GM21737 (cell line): Measurements from ENCODE around the gene CYTIP.
A peak's percentile ranks its signal among the peaks of the same experiment; 100 is the strongest.

Source experiments
- ATAC-seq: cut with Tn5 transposase; IDR thresholded peaks from one replicate; pipeline ENCODE4 v1.9.1; 2021; ENCODE audit warnings: mild to moderate bottlenecking, moderate library complexity; ENCODE audit not compliant: unreplicated experiment

Gene CYTIP

DNA sequence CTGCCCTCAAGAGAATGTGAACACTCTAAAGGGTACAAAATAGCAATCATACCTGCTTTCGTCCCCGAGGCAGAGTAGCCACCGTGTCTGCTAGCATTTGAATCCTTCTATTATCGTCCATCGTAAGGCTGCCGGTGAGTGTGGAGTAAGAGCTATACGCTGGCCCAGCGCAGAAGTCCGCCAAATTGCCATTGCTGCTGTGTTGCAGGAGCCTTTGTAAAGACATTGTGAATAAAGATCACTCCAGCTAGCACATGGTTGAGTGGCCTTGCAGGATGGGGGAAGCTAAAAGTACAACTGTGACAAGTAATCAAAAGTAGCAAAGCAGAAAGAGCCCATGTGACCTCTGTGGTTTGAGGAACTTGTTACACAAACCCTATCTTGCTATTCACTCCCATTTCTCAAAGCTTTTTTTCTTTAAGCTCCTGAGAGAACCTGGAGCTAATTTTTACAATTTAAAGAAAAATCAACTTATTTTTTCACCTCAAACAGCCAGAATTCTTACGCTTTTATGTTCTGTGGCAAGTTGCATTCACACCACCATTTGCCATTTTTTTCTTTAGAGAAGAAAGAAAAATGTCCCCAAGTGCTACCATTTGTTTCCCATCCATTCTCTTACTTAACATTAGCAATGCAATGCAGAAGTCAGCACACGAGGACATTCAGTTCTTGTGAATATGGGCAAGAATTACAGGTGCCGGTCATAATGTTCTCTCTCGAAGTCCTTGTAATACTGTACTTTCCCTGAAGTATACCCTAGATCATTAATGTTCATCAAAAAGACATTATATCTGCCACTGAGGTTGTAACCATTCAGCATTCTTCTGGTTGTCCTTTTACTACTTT, at the start of gene CYTIP:
Gene CYTIP (minus strand): TSS at position 295 of the 846 bp plus-strand sequence. CDS start 69 bp downstream, at position 226.
- peak; percentile 53 for ATAC-seq

DNA sequence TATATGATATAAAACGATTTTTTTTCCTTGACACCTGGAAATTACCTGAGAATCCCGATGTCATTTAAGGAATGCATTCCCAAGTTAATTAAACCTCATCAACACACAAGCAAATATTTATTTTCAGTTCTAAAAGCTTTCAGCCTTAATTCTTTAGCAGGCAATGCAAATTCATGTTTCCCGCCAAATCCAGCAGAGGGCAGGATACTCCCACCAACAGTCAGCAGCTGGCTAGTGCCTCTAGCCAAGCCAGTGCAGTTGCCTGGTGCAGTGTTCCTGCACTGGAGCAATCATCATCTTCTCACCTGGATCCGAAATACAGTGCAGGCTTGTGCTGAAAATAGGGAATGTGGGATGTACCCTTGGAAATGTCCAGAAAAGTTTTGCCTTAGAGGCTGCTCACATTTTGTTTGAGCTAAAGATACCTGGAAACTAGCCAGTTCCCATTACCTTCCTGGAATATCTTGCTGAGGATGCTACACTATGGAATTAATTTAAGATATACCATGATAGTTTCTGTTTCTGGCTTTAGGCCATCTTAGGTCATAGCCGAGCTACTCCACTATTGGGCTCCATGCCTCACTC, 48.4 kb upstream of the CYTIP start:
- ATAC-seq: peak; percentile 93

DNA sequence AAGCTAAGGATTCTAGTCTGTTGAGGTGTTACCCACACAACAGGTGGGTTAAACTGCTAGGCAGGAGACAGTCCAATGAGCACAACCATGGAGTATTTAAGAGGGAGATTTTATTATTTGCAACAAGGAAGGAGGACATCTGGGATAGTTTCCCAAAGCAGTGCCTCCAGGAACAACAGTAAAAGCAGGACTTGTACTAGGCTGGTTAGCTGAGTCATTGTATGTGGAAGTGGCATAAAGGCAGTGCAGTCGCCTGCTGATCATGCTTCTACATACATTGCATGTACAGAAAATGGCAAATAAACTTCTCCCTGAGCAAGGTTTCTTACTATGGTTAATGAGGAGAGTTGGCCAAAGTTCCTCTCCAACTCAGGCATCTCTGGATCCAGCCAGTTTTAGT, 46.1 kb upstream of the CYTIP start:
- ATAC-seq: no peak

DNA sequence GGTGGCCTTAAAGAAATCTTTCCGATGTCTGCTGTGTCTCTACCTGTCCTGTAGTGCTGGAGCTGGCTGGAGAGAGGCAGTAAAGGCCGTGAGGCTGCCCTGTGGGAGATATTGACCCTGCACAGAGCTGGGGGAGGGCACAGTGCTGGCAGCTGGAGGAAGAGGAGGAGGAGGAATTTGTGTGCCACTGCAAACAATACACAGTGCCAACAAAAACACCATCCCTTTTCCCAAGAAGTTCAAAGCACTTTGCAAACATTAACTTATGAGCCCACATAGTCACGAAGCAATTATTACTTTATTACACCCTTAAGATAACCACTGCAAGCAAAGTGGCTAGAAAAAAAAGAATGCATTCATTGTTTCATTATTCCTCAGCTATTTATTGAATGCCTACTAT, 45.0 kb upstream of the CYTIP start:
- ATAC-seq: no peak

DNA sequence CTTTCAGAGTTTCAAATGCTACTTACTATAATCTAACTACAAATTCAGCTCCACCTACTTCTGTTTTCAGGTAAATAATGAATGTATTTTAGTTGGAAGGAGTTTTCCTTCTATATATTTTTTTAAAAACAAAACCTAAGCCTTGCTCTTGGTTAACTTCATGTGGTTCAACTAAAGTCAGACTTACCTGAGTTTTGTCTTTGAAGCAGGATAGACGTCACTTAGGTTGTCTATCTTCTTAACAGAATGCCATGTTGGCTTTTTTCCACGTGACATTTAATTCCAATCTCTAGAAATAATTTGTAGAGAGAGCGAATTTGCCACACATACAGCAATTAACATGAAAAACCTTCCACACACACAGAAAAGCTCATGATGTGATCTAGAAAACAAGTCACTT, 43.9 kb upstream of the CYTIP start:
- ATAC-seq: no peak

DNA sequence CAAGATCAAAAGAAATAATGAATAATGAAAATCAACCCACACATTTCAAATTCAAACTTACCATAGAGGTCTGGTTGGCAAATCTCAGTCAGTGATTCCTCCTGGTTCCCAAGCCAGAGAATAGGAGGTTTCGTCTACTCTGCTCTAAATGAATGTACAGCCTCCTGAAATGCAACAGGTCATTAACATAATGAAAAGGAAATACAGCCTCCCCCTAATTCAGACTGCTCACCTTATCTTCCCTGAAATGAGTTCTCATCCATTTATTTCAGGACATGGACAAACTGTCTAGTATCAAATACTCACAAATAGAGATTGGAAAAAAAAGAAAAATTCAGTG, 43.4 kb upstream of the CYTIP start:
- no peak for ATAC-seq

DNA sequence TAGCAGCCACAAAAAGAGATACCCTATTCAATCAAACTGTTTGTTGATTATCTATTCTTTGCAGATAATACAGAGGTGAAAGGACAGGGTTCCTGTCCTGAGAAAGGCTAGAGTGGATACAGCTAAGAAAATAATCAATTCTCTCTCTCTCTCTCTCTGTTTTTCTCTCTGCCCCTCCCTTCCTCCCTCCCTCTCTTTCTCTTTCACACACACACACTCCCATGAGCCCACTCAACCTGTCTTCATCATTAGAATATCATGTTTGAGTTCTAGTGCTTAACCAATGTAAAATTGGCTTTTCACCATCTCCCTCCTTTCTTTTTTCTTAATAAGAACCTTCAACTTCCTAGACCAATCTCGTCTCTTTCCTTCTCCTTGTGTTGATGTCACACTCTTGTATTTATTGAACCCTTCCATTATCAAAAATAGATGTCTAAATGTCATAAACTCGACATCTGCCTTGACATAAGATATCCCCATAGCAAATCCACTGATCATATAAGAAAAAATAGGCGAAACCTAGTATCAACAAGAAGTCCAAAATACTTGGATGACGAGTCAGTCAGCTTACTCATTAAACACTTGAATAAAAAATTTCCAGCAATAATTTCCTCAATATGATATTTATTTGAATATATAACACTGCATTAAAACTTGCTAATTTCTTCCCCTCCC, 42.8 kb upstream of the CYTIP start:
- ATAC-seq: no peak

DNA sequence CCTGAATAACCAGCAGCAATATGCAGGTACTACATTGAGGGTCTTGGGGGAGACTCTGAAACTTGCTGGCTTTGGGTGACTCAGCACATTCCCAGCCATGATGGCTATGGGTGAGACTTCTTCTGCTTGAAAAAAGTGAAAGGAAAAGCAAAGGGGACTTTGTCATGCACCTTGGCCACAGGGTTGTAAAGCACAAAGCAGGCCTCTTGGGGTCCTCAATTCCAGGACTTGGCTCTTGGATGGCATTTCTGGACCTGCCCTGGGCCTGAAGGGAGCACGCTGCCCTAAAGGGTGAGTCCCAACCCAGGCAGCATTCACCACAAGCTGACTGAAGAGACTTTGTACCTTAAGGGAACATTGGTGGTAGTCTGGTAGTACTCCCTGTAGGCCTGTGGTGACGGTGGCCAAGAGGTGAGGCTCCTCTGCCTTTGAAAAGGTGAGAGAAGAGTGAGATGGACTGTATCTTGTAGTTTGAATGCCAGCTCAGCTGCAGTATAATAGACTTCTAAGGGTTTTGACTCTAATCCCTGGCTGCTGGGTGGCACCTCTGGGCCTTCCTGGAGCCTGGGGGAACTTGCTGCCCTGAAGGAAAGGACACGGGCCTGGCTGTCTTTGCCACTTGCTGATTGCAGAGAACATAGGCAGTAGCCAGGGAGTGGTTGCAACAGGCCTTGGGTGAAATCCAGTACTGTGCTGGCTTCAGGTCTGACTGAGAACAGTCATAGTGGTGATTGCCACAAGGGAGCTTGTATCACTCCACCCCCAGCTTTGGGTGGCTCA, 36.5 kb upstream of the CYTIP start:
- ATAC-seq: peak; percentile 53

DNA sequence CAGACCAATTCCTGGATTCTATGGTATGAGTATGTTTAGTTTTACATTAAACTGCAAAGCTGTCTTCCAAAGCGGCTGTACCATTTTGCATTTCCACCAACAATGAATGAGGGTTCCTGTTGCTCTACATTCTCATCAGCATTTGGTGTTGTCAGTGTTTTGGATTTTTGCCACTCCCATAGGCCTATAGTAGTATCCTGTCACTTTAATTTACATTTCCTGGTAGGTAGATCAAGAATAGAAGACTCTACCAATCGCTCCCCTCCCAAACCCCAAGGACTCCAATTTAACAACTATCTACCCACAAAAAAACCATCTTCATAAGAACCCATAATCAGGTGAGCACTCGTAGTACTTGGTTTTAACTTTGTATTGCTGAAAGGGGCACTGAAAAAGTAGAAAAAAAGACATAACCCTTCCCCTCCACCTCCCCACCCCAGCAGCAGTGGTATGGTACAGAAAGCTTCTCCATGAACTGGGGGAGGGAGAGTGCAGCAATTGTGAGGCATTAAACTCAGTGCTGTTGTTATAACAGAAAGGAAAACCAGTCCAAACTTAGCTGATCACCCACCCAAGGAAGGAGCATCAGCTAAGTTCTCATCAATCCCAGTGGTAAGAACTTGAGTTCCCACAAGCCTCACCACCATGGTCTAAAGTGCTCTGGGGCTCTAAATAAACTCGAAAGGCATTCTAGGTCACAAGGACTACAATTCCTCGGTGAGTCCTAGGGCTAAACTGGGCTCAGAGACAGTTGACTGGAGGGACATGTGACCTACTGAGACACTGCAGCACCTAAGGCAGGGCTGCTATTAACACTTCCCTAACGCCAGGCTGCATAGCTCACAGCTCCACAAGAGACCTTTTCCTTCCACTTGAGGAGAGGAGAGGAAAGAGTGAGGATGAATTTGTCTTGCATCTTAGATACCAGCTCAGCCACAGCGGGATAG, 35.5 kb upstream of the CYTIP start:
- no peak for ATAC-seq

DNA sequence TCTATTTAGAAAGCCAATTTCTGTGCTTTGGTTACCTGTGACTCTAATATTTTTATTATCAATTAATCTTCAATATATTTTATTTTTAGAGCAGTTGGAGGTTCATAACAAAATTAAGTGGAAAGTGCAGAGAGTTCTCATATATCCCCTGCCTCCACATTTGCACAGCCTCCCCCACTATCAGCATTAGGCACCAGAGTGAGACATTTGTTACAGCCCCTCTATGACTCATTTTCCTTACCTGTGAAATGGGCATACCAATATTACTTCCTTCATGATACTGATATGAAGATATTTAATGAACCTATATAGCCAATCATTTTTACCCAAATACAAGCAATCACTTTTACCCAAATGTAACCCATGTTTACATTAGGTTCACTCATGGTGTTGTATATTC, 34.0 kb upstream of the CYTIP start:
- ATAC-seq: no peak

DNA sequence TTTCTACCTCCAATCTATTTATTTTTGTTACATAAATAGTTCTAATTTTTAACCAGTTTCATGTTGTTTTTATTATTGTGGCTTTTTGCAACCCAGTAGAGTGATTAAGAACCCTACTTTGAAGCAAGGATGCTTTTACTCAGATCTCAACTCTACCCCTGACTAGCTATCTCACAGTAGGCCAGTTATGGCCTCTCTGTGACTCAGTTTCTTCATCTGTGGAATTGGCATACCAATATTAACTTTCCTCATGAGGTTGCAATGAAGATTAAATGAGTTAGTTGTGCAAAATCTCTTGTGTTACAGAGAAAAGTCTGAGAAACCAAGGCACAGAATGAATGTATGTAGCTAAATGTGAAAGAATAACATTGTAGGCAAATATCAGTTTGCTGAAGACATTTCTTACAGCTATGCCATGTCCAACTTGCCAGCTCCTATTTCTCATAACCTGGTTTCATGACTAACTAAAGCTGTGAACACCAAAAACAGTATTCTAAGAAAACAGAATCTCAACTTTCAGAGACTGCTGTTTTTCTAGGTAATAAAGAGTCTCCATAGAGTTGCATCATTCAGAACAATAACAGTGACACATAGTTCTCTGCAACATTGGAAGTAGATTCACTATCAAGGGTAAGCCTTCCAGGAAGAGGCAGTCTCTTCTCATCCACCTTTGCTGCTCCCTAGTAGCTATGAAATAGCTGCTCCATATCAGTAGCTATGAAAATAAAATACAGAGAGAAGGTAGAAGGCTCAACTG, 33.2 kb upstream of the CYTIP start:
- no peak for ATAC-seq

DNA sequence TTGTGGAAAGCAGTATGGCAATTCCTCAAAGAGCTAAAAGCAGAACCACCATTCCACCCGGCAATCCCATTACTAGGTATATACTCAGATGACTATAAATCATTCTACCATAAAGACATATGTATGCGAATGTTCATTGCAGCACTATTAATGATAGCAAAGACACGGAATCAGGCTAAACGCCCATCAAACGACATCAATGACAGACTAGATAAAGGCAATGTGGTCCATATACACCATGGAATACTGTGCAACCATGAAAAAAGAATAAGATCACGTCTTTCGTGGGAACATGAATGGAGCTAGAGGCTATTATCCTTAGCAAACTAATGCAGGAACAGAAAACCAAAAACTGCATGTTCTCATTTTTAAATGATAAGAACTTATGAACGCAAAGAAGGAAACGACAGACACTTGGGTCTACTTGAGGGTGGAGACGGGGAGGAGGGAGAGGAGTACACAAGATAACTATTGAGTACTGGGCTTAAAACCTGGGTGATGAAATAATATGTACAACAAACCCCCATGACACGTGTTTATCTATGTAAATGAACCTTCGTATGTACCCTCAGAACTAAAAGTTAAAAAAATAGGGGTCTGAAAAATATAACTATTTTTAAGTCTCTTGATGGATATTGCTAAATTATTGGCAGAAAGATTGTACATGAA, 32.0 kb upstream of the CYTIP start:
- ATAC-seq: no peak

DNA sequence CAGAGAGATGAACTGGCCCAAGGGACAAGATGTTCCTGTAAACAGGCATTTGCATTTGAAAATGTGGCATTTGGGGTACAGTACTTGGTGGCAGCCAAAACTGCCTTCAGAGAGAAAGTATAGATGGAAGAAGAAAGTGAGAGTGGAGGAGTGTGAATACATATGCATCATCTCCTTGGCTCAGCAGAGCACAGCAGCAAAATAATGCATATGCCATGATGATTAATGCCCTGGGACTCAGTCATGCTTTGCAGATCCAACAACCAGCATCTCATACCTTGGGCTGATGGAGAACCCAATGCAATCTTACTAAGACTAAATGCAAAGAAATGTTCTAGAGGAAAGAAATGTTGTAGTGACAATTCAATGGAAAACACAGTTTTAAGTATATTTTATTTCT, 29.7 kb upstream of the CYTIP start:
- no peak for ATAC-seq

DNA sequence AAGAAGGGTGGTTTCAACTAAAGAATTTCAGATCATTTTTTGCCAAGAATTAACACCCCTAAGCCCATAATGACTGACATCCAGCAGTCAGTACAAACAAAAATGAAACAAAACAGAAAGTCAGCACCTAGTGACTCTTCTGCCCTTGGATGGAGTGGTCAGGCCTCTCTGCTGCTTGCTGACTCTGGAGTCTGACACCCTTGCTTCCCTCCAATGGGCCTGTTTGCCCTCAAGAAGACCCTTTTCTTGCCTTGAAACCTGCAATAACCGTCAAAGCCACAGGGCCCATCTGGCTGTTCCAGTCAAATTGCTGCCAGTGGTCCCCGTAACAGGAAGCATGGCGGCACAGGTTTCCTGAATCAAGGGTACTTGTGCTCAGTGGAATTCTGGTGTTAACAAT, 27.2 kb upstream of the CYTIP start:
- no peak for ATAC-seq

DNA sequence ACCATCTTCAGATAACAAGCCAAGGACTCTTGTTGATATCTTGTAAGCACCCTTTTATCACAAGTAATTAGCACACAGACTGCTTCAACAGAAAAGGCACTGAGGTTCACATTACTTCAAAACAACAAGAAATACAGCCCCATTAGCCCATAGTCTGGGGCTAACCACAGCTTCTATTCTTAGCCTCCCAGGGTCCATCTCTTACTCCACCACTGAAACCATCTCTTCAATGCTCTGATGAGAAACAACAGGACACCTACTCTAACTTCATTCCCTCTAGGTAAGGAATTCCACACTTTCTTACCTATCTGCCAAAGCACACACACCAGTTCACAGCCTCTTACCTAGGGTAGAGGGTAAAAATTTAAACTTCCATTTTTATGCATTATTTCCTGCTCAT, 26.4 kb upstream of the CYTIP start:
- ATAC-seq: peak; percentile 45

DNA sequence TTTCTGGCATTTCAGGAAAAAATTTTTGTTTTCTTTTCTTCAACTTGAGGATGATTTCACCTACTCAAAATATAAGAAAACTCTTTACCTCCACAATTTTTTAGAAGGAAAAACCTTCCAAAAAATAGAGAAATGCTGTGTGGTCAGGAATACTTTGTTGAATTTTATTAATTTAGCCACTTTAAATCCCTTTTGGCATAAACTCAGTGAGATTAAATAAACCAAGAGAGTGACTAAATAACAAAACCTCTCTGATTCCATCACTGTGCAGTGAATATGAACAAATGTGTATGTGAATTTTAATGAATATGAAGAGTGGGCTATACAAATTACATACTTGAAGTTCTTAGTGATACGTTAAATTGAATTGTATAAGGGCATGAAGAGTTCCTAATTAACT, 25.8 kb upstream of the CYTIP start:
- ATAC-seq: no peak

DNA sequence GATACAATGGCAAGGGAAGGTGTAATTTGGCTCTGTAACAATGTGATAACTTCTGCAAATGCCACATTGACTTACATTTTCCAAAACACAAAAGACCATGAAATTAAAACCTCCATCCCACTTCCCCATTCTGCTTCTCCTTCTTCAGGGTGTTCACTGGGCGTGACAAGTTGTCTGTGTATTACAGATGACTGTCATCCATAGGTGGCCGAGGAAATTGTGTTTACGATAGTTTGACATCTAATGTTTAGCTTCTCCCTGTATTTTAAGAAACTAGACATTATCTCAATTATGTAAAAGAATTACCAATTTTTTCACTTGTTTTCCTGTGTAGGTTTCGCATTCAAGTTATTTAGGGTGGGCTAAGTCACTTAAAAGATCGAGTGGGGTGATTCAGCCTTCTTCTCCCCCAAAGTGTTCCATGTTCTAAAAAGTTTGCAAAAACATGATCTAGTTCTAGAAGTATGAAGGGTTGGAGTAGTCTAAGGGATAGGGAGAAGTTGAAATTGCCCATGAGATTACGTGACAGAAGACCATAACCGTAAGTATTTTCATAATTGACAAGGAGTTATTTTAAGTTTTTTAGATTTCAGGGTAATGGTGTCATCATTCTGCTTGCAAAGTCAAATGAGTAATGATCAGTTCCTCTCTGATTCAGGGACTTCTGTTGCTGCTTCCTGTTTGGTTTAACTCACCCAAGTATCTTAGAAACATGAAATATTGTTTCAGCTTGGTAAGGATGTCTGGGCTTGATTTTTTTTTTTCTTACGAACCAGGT, 25.2 kb upstream of the CYTIP start:
- peak; percentile 80 for ATAC-seq

DNA sequence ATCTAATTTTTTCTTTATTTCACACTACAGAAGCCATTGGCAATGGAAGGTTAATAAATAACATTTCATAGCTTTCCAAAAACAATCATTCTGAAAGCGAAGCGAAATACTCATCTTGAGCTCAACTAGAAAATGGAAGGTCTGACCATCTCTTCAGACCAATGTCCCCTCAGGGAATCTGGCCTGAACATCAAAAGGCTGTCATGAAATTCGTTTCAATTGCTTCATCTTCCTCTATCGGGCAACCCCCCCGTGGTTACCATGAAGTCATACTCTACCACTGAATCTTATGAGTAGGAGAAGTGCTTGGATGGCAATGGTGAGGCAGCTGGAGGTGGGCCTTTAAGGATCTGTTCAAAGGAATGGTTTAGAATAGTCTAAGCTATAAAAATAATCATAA, 22.9 kb upstream of the CYTIP start:
- no peak for ATAC-seq
